ENCODE measurements around the gene TNFRSF11A.

The TNFRSF11A gene

DNA sequence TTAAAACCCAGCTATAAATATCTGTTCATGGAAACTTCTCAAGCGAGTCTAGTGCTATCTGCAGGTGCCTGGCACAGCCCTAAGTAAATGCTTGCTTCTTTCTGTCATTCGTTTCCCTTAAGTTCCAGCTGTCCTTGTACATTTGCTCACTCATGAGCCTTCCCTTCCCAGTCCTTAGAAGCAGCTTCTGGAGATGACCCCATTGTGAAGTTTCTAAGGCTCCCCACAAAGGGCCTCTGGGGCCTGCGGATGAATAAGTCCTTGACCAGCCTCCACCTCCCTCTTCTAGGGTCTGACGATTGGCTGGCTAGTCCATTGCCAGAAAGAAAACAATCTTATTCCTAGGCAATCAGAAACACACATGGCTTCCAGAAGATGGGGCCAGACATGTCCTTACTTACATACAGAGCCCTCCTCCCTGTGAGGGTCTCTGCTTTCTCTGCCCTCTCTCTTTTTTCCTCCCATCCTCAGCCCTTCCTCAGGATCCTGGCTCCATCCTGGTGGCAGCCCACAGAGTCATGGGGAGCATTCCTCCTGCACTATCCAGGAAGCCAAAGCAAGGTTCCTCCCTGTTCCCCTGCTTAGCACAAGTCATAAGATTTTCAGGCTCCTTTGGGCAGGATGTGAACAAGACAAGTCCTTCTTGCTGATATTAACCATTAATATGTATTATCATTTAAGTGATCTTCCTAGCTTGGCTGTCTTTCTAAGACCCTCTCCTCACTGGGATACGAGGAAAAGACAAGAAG is 87.3 kb downstream of the TNFRSF11A start:
- no peak for TF ChIP-seq CTCF (IDR thresholded peaks at IDR 0.05; ENCODE audit: low read depth, low read length, missing control alignments)
- DNase-seq (ENCODE audit: extremely low read depth, low read depth), result no peak
- H3K4me3 ChIP-seq (replicated peaks; ENCODE audit: low read depth, low read length), result no peak overlapping the region

GRCh38 chr18:62413206-62413605 is 88.1 kb downstream of the TNFRSF11A start:
- H3K4me3 ChIP-seq (replicated peaks; ENCODE audit: low read depth, low read length), result no peak overlapping the region
- no peak for DNase-seq (ENCODE audit: extremely low read depth, low read depth)
- no peak for TF ChIP-seq CTCF (IDR thresholded peaks at IDR 0.05; ENCODE audit: low read depth, low read length, missing control alignments)

DNA sequence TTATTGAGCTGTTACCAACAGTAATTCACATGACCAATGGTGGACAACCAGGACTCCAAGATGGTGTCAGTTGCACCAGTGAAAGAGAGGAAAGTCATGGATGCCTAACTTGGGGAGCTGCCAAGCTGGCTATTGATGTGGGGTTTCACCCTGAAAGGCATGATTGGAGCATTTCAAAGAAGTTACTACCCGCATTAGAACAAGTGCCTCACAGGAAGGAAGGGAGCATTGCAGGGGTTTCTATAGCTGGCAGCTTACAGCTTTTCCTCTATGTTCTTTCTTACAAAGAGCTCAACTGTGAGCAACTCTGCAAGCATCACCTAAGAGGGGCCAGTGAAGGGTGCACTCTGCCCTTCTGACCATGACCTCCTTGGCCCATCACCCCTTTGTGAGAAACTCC is 93.1 kb downstream of the TNFRSF11A start:
- no peak for TF ChIP-seq CTCF (IDR thresholded peaks at IDR 0.05; ENCODE audit: low read depth, low read length, missing control alignments)
- DNase-seq (ENCODE audit: extremely low read depth, low read depth), result no peak
- no peak overlapping the region for H3K4me3 ChIP-seq (replicated peaks; ENCODE audit: low read depth, low read length)

DNA sequence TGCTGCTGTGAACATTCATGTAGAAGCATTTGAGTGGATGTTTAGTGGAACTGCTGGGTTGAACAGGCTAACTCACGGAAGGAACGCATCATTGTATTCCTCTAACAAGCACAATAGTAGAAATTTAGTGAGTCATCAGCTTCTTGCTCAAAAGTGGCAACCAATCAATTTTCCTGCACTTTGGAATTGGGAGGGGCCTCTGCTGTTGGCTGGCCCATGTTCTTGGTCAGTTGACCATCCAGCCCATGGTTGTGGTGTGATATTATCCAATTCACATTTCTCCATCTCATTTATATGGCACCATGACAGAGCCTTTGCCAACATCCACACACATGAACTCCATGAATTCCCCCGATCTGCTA is 95.0 kb downstream of the TNFRSF11A start:
- DNase-seq (ENCODE audit: extremely low read depth, low read depth), result no peak
- TF ChIP-seq CTCF (IDR thresholded peaks at IDR 0.05; ENCODE audit: low read depth, low read length, missing control alignments), result no peak
- H3K4me3 ChIP-seq (replicated peaks; ENCODE audit: low read depth, low read length), result no peak overlapping the region

GRCh38 chr18:62420513-62421209 is 95.6 kb downstream of the TNFRSF11A start:
- TF ChIP-seq CTCF (IDR thresholded peaks at IDR 0.05; ENCODE audit: low read depth, low read length, missing control alignments), result no peak
- DNase-seq (ENCODE audit: extremely low read depth, low read depth), result no peak

DNA sequence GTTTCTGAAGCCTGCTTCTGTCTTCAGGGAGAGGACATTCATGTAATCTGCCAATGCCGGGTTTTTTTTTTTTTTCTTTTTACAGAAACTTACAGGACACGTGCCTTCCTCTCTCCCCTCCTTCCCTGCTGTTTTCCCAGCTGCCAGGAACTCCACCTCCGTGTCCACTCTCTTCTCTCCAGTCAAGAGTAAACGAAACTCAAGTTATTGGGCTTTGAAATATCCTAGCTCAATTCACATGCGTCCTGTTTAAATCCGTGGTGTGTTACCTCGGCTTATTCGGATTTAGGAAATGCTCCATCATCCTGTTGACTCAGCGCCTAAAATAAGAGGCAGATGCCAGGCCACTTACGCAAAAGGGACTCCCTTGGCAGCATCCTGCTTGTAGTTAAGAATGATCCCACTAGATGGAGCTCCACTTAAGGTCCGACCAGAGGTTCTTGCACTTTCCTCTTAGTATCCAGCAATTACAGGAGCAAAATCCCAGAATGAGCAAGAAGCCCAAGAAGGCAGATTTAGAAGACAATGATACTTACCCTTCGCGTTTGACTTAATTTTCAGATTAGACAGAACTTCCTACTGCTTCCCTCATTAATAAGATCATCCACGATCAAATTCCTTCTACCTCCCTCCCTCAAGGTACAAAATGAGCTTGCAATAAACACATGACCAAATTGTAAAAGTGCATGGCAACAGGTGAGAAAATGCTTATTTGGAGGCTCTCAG is 100.5 kb downstream of the TNFRSF11A start:
- peak; percentile 95 for DNase-seq (ENCODE audit: extremely low read depth, low read depth)
- H3K4me3 ChIP-seq (replicated peaks; ENCODE audit: low read depth, low read length), result peak overlapping the region; percentile 29
- TF ChIP-seq CTCF (IDR thresholded peaks at IDR 0.05; ENCODE audit: low read depth, low read length, missing control alignments), result peak; percentile 75

More at GRCh38 chr18:62420513-62421209, 95.6 kb downstream of the TNFRSF11A start:
- H3K4me3 ChIP-seq (replicated peaks; ENCODE audit: low read depth, low read length), result no peak overlapping the region

All from HFF-Myc (cell line).